H9 (cell line): Measurements from ENCODE around the gene CCDC57. TPM values are rescaled to one million over a fixed set of nuclear protein-coding genes. Genes with fewer than 3 reads are reported as not detected.

Experiments used
- DNase-seq: peaks from one replicate; pipeline ENCODE4 v3.0.0-alpha.2; 2017
- H2AFZ ChIP-seq: one replicate; pipeline ENCODE4 v1.6.1; 2013; ENCODE audit warnings: mild to moderate bottlenecking, low read length, control low read depth, moderate library complexity
- H2AK5ac ChIP-seq: 2 replicates; pipeline ENCODE4 v1.6.1; 2013; ENCODE audit warnings: low read length, control low read depth, mixed read lengths; ENCODE audit not compliant: insufficient read length
- H2BK120ac ChIP-seq: one replicate; pipeline ENCODE4 v1.6.1; 2013; ENCODE audit warnings: low read depth, mild to moderate bottlenecking, low read length, control low read depth, inconsistent platforms; ENCODE audit not compliant: poor library complexity, severe bottlenecking
- H2BK12ac ChIP-seq: 2 replicates; pipeline ENCODE4 v1.6.1; 2013; ENCODE audit warnings: low read length, control low read depth, mixed read lengths, low read depth; ENCODE audit not compliant: insufficient read length
- H2BK15ac ChIP-seq: 2 replicates; pipeline ENCODE4 v1.6.1; 2013; ENCODE audit warnings: low read depth, low read length, control low read depth
- H2BK20ac ChIP-seq: one replicate; pipeline ENCODE4 v1.6.1; 2013; ENCODE audit warnings: low read depth, mild to moderate bottlenecking, low read length, control low read depth, inconsistent platforms; ENCODE audit not compliant: poor library complexity, severe bottlenecking
- H2BK5ac ChIP-seq: 2 replicates; pipeline ENCODE4 v1.6.1; 2013; ENCODE audit warnings: low read length, control low read depth, mixed read lengths; ENCODE audit not compliant: insufficient read length
- H3K14ac ChIP-seq: 2 replicates; pipeline ENCODE4 v1.6.1; 2013; ENCODE audit warnings: low read length, control low read depth; ENCODE audit not compliant: insufficient read depth
- H3K18ac ChIP-seq: 2 replicates; pipeline ENCODE4 v1.6.1; 2013; ENCODE audit warnings: low read depth, mild to moderate bottlenecking, mixed read lengths, low read length, control low read depth; ENCODE audit not compliant: insufficient read length
- H3K23ac ChIP-seq: 2 replicates; pipeline ENCODE4 v1.6.1; 2013; ENCODE audit warnings: low read length, control low read depth, mixed read lengths, low read depth; ENCODE audit not compliant: insufficient read length
- H3K23me2 ChIP-seq: 2 replicates; pipeline ENCODE4 v1.6.1; 2013; ENCODE audit warnings: low read depth, mild to moderate bottlenecking, mixed read lengths, low read length, control low read depth; ENCODE audit not compliant: insufficient read length, poor library complexity, severe bottlenecking
- H3K27ac ChIP-seq: 2 replicates; pipeline ENCODE4 v1.5.1; 2013; ENCODE audit warnings: low read length, control low read depth, mixed read lengths, low read depth; ENCODE audit not compliant: insufficient read length
- H3K27me3 ChIP-seq: 2 replicates; pipeline ENCODE4 v1.6.1; 2013; ENCODE audit warnings: low read length, control low read depth, inconsistent platforms; ENCODE audit not compliant: insufficient read depth
- H3K4ac ChIP-seq: 2 replicates; pipeline ENCODE4 v1.6.1; 2013; ENCODE audit warnings: low read depth, mild to moderate bottlenecking, control low read depth, inconsistent platforms, low read length, moderate library complexity
- H3K4me1 ChIP-seq: 2 replicates; pipeline ENCODE4 v1.6.1; 2013; ENCODE audit warnings: low read length, control low read depth, inconsistent platforms; ENCODE audit not compliant: insufficient read depth
- H3K4me2 ChIP-seq: 2 replicates; pipeline ENCODE4 v1.6.1; 2013; ENCODE audit warnings: low read length, control low read depth, mixed read lengths; ENCODE audit not compliant: insufficient read length, insufficient read depth
- H3K56ac ChIP-seq: 2 replicates; pipeline ENCODE4 v1.6.1; 2013; ENCODE audit warnings: low read depth, mild to moderate bottlenecking, mixed read lengths, low read length, control low read depth; ENCODE audit not compliant: insufficient read length
- H3K79me1 ChIP-seq: 2 replicates; pipeline ENCODE4 v1.6.1; 2013; ENCODE audit warnings: low read depth, mild to moderate bottlenecking, moderate library complexity, low read length, control low read depth, inconsistent platforms; ENCODE audit not compliant: insufficient read depth, poor library complexity, severe bottlenecking
- H3K79me2 ChIP-seq: 2 replicates; pipeline ENCODE4 v1.6.1; 2013; ENCODE audit warnings: low read length, control low read depth, inconsistent platforms; ENCODE audit not compliant: insufficient read depth
- H3K9ac ChIP-seq: 2 replicates; pipeline ENCODE4 v1.6.1; 2013; ENCODE audit warnings: low read length, control low read depth, mixed read lengths; ENCODE audit not compliant: insufficient read length; ENCODE audit errors: extremely low read depth
- H3K9me3 ChIP-seq: one replicate; pipeline ENCODE4 v1.6.1; 2013; ENCODE audit warnings: low read depth, low read length, inconsistent platforms; ENCODE audit not compliant: control insufficient read depth
- H3T11ph ChIP-seq: one replicate; pipeline ENCODE4 v1.6.1; 2013; ENCODE audit warnings: mild to moderate bottlenecking, low read length, control low read depth, inconsistent platforms
- H4K20me1 ChIP-seq: one replicate; pipeline ENCODE4 v1.6.1; 2013; ENCODE audit not compliant: control insufficient read depth, insufficient read length, insufficient read depth
- H4K5ac ChIP-seq: 2 replicates; pipeline ENCODE4 v1.6.1; 2013; ENCODE audit warnings: low read depth, mild to moderate bottlenecking, mixed read lengths, low read length, control low read depth; ENCODE audit not compliant: insufficient read length
- H4K8ac ChIP-seq: replicated peaks from 2 replicates; pipeline ENCODE4 v1.6.1; 2013; ENCODE audit warnings: low read length, control low read depth, mixed read lengths, low read depth; ENCODE audit not compliant: insufficient read length
- H4K91ac ChIP-seq: 2 replicates; pipeline ENCODE4 v1.6.1; 2013; ENCODE audit warnings: low read depth, mild to moderate bottlenecking, moderate library complexity, mixed read lengths, low read length, control low read depth; ENCODE audit not compliant: insufficient read length
- H3K27ac Mint-ChIP-seq, 3 experiments: 2 replicates in 2 of 3; 3 replicates in 1 of 3; pipeline ENCODE4 v1.8.0; 2020 to 2021; ENCODE audit warnings: mixed read lengths in 3 of 3, mild to moderate bottlenecking in 1 of 3, moderate library complexity in 1 of 3
- H3K27me3 Mint-ChIP-seq: 2 replicates; pipeline ENCODE4 v1.8.0; 2021; ENCODE audit warnings: low read depth, mild to moderate bottlenecking, moderate library complexity, mixed read lengths
- H3K36me3 Mint-ChIP-seq, 3 experiments: 2 replicates in 2 of 3; 3 replicates in 1 of 3; pipeline ENCODE4 v1.8.0; 2020 to 2021; ENCODE audit warnings: low read depth in 3 of 3, mixed read lengths in 3 of 3; ENCODE audit not compliant: insufficient read depth in 1 of 3
- H3K4me1 Mint-ChIP-seq, 2 experiments: 2 replicates each; pipeline ENCODE4 v1.8.0; 2020; ENCODE audit warnings: mixed read lengths in 2 of 2
- H3K4me3 Mint-ChIP-seq, 2 experiments: 2 replicates in 1 of 2; 3 replicates in 1 of 2; pipeline ENCODE4 v1.8.0; 2020 to 2021; ENCODE audit warnings: mild to moderate bottlenecking in 2 of 2, mixed read lengths in 2 of 2, moderate library complexity in 1 of 2
- H3K9me3 Mint-ChIP-seq, 2 experiments: 2 replicates in 1 of 2; 3 replicates in 1 of 2; pipeline ENCODE4 v1.8.0; 2020; ENCODE audit warnings: mild to moderate bottlenecking in 2 of 2, mixed read lengths in 2 of 2, moderate library complexity in 1 of 2
- CTCF ChIP-seq: fragments of 200-600 bp; sonication (generic); conservative IDR thresholded peaks from 3 replicates; pipeline ENCODE4 v1.8.0; 2021; ENCODE audit warnings: antibody characterized with exemption, mild to moderate bottlenecking
- WGBS: extraction: QIAGEN DNeasy Blood & Tissue Kit; methylation state at CpG from one replicate; pipeline ENCODE4 v1.1.7; 2013; ENCODE audit warnings: missing lambda C conversion rate, low lambda C conversion rate, mixed read lengths; ENCODE audit not compliant: insufficient read length; ENCODE audit errors: extremely low coverage; 5-methylcytosine and 5-hydroxymethylcytosine counted together
- total RNA-seq: library from RNA; stranded (reverse); gene quantifications from 2 replicates; pipeline ENCODE4 v1.2.1, GENCODE V29; 2021

The CCDC57 gene
- total RNA-seq, 1 experiment from 2014 or later, result 11.0 TPM

GRCh38 chr17:82100502-82101298 is 111.9 kb downstream of the CCDC57 start:
- H3K4me1 Mint-ChIP-seq, result peaks cover 33 to 67% of the 10 kb centered on the region in 2 experiments

More at GRCh38 chr17:82100502-82101298, 111.9 kb downstream of the CCDC57 start:
- Histone ChIP-seq H3K14ac (no peak overlapping the region), H3K56ac (no peak overlapping the region), H3K23me2 (peaks cover 14% of the 10 kb centered on the region), H3K4me1 (no peaks in the 10 kb centered on the region), H2BK5ac (no peak overlapping the region), H4K91ac (no peak overlapping the region), H2BK15ac (no peak overlapping the region), H3K79me1 (peaks cover 7% of the 10 kb centered on the region), H3K9ac (no peak overlapping the region), H2BK12ac (no peak overlapping the region), H3K18ac (no peak overlapping the region), H3K4me2 (no peak overlapping the region), H2BK120ac (no peak overlapping the region), H2AFZ (no peak overlapping the region), H3K23ac (no peak overlapping the region), H4K5ac (no peak overlapping the region), H3T11ph (no peak overlapping the region), H4K20me1 (no peaks in the 10 kb centered on the region), H4K8ac (no peak overlapping the region), H3K27ac (no peak overlapping the region), H3K27me3 (no peaks in the 10 kb centered on the region), H3K9me3 (no peaks in the 10 kb centered on the region), H3K4ac (no peak overlapping the region), H3K79me2 (peaks cover 16% of the 10 kb centered on the region; the same call in 1 of the 2 replicates), H2BK20ac (no peak overlapping the region), H2AK5ac (no peak overlapping the region)
- WGBS, result no CpG with 5 or more reads among the region's 35 CpGs
- Mint-ChIP-seq H3K27ac (peak overlapping the region in 1 of 3 experiments; percentile 76; a peak in 2 of 7 replicates), H3K9me3 (no peaks in the 10 kb centered on the region), H3K4me3 (peak overlapping the region; percentile 68 to 82; a peak in 1 of 5 replicates), H3K36me3 (peaks cover 1 to 10% (median 10%) of the 10 kb centered on the region in 3 experiments; a peak in 6 of 7 replicates), H3K27me3 (no peaks in the 10 kb centered on the region)
- no peak for TF ChIP-seq CTCF
- DNase-seq, result no peak
